Activated CD4-positive, CD25-positive, alpha-beta regulatory T cell treated with anti-CD3 and anti-CD28 coated beads, Interleukin-2, amount 50 U/mL, for 16 hours (primary cell): ENCODE results near the gene TADA2B.

ENCODE experiments used
- DNase-seq: peaks from one replicate; pipeline ENCODE4 v3.0.0-alpha.2; 2020; ENCODE audit warnings: low read depth, low spot score

The TADA2B gene

DNA sequence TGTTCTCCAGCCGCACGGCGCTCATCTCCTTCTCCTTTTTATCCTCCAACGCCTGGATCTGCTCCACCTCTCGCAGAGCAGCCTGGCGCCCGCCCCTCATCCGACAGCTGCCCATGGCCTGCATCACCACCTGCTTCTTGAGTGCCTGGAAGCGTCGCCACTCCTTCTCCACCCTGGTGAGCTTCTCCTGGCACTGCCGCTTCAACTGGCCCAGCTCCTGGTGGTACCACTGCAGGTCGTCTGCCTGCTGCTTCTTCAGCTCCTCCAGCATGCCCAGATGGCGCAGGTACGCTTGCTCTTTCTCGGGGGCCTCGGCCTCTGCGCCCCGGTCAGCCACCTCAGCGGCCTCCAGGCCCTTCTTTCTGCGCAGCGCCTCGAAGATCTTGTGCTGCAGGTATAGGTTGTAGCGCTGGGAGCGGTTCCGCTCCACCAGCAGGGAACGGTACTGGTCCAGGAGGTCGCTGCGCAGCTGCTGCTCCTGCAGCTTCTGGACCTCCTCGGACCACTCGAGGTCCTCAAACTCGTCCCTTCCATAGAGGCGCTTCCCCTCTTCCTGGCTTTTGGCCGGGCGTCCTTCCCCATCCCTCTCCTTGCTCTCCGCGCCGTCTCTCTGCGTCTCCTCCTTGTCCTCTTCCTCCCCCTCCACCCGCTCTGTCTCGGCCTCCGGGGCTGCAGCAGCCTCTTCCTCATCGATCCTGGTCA is 1.2 kb upstream of the TADA2B start:
- DNase-seq: no peak

DNA sequence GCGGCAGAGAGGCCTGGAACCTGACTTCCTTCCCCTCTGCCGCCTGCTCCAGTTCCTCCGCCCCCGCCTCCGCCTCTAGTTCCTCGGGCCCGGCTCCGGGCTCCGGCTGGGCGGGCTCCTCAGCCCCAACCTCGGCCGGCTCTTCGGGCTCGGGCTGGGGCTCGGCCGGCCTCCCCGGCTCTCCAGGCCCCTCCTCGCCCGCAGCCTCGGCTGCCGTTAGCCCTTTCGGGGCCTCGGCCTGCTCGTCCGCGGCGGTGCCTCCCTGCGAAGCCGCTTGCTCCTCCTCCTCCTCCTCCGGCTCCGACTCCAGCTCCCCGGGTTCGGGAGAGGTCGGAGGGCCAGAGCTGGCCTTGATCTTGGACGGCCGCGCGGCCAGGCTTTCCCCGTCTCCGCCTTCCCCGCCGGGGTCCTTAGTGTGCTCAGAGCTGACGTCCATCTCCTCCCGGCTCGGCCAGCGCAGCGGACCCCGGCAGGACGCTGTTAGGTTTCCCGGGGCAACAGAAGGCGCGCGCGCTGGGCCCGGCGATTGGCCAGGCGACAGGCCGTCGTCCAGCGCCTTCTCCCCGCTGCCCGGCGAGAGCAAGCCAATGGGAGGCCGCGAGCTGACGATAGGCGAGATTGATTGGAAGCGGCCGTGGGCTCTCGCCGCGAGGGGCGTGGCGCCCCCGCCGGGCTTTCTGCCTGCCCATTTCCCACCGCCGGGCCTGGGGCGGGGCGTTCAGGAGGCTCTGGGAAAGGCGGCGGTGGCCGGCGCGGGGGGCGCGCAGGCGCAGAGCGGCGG is 479 bp upstream of the TADA2B start:
- peak; percentile 81 for DNase-seq

DNA sequence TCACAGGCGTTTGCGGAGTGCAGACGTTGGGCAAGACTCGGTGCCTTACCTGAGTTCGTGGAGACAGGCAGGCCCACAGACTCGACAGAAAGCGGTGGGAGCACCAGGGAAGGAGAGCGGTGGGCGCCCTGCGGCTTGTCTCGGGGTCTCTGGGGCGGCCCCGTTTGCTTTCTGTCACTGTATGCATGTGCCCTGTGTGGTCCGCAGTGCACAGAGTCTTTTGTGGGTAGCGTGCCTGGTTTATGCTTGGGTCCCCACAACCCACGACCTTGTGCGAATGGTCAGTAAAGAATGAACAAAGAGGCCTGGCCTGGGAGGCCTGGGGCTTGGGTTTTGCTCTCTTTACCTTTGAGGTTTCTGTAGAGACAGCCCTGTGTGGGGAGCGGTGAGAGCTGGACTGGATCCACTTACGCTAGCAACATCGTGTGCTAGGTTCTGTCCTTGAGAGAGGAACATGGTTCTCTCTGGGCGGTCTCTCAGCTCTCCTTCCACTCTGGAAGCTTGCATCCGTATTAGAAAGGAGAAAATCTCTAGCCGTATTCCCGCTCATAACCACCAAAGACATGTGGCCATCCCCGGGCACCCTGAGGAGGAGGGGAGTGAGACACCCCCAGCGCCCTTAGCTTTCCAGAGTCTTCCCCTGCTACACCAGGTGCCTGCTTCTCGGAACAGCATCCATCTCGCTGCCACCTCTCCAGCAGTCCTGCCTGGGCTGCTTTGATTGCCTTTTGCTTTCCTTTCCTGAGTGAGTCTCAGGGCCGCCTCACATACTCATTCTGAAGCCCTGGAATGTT is 1.2 kb downstream of the TADA2B start:
- DNase-seq: no peak

DNA sequence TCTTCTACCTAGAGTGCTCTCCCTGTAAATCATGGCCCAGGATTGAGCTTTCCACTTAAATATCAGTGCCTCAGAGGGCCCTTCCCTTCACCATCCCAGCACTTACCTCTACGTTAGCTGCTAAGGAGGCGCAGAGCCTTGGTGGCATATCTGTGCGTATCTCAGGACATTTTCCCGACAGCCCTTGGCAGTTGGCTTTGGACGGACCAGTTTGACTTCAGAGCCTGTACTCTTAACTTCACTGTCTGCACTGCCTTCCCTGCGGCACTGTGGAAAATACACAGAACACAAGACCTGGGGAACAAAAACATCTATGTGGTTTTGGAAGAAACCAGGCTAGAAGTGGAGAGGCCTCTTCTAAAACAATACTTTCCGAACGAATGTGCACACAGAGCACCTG is 2.4 kb downstream of the TADA2B start:
- no peak for DNase-seq

DNA sequence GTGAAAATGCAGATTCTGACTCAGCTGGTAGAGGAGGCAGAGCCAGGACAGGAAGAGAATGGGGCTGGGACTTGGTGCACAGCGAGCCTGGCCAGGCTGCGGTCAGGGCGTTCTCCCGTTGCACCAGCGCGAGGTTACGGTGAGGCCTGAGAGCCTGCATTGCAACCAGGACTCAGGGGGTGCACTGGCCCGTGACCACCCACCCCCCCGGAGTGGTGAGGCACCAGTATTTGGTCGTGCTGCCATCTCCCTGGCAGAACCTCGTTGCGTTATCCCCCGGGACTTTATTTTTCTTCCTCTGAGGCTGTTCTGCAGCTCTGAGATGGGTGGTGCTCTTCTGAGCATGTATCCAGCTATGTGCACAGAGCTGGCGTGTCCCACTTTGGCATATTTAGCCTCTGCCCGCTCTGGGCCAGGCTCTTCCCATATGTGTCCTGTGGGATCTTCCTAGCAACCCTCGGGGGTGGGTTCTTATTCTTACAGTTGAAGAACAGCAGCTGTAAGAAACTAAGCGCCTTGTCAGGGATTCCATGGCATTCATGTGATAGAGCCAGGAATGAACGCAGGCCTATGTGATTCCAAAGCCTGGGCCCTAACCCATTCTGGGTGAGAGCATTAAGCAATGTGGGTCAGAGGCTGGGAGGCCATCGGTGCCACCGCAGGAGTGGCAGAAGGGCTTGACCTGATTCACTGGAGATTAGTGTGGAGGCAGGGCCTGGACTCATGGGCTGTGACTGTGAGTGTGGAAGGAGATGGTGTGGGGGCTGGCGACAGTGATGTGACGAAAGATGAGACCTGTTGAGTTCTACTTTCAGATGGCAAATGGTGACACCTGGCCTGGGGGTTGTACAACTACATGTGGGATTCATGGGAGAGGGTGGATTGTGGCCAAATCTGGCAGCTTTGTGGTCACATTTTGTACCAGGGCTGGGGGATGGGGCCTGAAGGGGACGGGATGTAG is 3.1 kb downstream of the TADA2B start:
- DNase-seq: no peak

DNA sequence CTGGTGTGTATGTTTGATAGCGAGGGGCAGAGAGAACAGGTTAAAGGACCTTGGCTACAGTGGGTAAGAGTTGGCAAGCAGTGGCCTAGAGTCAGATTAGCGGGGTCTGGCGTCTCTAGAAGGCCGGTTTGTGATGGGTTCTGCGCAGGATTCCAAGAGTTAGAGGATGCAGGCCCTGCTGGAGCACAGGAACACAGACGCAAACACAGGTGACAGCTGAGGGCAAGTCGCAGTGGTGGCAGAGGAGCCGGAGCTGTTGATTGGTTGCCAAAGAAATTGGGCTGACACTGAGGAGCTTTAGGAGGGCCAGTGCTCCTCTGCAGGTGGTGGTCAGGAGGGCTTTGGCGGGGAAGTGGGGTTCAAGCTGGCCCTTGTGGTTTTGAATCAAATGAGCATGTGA is 3.8 kb downstream of the TADA2B start:
- DNase-seq: no peak

DNA sequence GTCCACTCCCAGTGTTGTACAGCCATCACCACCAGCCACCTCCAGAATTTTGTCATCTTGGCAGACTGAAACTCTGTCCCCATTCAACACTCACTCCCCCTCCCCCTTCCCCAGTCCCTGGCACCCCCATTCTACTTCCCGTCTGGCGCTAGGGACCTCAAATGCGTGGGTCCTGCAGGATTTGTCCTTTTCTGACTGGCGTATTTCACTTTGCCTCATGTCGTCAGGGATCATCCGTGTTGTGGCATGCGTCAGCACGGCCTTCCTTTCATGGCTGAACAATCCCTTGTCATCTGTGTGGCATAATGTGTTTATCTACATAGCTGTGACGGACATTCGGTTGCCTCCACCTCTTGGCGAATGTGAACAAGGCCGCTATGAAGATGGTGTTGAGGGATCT is 5.5 kb downstream of the TADA2B start:
- DNase-seq: no peak

DNA sequence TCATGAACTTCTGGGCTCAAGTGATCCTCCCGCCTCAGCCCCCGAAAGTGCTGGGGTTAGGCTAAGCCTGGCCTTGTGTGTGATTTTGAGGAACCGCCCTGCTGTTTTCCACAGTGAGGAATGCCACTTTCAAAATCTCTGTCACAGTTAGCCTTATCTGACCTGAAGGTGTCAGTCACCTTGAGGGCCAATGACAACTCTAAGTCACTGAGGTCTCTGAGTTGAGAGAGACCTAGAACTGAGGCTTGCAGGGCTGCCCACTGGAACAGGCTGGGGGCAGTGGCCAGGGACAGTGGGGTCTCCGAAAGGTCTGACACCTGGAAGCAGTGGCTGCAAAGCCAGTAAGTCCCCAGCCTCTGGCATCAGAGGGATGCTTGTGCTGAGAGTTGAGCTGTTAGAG is 6.1 kb downstream of the TADA2B start:
- no peak for DNase-seq

DNA sequence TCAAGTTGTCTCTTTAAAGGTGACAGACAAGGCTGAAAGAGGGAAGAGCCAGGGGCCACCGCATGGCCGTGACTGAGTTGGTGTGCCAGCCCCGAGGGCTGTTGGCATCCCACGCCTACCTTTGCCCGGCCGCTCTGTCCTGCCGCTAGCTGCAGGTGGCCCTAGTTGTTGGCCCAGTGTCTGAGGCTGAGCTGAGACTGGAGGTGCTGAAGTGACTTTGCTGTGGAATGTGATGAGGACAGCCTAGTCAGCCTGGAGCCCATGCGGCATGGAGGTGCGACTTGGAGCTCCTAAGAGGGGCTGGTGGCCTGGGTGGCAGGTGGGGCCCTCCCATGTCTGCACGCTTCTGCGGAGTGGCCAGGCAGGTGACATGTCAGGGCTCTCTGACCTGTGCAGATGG is 6.6 kb downstream of the TADA2B start:
- no peak for DNase-seq

DNA sequence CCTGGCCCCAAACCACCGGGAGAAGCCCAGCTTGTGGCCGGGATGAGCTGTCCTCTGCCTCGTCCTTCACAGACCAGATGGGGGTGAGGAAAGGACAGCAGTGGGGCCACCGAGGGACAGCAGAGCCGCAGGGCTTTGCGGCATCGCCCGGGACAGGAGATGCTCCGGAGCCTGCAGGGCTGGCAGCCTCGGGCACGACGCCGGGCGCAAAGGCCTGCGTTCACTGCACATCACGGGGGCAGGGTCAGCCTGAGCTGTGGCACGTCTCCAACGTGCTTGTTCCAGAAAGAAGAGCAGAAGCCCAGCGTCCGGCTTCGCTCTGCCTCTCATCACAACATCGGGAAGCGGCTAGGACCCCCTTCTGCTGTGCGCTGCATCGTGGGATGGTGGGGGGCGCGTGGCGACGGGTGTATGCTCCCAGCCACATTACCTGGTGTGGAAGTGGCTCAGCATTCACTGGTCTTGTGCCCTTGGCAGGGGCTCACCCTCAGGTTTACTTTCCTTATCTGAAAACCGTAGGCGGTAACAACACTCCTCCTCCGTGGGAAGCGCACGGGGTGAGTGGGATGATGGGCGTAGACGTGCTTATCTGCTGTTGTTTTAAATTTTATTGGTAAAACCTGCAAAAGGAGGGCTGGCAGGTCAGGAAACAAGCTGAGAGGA is 7.4 kb downstream of the TADA2B start:
- DNase-seq: no peak

DNA sequence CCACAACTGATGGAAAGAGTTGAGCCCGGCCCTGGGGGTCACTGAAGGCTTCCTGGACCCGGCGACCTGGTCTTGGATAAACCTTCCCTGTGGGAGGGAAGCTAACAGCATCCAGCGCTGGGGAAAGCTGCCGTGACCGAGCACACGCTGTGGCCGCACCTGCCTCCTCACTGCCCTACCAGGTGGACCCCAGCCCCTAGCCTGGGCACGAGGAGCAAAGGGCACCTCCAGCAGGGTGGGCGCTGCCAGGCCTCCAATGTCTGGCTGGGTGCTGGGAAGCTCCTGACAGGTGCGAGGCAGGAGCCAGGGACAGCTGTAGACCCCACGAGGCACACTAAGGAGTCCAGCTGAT is 7.9 kb downstream of the TADA2B start:
- no peak for DNase-seq

DNA sequence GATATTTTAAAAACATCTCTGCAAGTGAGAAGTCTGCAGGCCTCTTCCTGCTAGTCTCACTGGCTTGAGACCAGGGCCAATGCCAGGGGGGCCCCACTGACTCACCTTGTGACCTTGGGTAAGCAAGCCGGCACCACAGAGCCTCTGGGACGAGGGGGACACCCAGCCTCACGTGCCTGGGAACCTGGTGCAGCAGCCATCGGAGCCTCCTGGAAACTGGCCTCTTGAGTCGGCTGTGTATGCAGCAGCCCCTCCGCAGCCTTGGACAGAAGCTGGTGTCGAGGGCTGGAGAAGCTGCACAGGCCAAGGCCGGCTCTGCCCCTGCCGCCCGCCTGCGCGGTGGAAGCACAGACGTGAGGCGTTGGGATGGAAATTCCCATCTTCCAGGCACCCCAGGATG is 8.7 kb downstream of the TADA2B start:
- no peak for DNase-seq

DNA sequence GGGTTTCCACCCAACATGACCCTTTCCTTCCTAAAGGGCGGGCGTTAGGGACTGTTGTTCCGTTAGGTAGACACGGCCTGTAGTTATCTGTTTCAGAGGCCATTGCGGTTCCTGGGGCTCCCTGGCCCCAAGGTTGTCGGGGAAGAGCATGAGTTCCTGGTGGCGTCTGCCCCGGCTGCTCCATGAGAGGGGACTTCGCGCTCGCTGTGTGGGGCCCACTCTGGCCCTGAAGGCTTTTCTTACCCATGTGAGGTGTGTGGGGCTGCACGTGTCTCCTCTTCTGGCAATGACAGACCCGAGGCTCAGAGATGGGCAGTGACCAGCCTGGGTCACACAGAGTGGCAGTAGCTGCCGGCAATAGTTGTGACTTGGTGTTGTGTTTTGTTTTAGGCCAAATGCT is 9.1 kb downstream of the TADA2B start:
- no peak for DNase-seq

DNA sequence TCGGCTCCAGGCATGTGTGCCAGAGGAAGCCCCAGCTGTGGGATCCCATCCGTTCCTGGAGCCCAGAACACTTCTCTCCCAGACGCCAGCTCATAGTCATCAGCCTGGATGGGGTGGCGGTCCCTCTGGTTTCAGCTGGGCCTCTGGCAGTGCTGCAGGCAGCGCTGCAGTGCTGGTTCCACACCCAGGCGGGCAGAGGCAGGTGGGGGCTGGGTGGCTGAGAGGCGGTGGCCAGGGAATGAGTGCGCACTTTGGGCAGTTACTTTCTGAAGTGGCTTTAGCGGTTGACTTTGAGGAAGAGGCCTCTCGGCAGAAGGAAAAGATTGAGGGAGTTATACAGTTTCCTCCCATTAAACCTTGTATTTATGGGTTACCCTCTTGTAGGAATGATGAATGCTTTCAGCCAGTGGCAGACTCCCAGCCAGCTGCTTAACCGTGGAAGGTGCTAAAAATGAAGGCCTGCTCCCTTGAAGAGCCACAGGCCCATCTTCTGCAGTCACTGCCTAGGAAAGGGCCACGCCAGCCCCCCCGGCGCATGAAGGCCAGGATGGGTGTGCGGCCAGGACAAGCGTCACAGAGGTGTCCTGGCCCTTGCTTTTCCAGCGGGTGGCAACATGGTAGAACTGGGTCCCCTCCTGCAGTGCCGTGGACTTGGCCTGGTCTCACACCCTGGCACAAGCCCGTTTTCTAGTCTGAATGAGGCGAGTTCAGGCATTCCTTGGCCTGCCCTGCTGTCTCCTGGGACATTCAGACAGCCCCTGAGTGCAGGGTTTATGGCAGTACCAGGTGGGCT is 9.9 kb downstream of the TADA2B start:
- no peak for DNase-seq

DNA sequence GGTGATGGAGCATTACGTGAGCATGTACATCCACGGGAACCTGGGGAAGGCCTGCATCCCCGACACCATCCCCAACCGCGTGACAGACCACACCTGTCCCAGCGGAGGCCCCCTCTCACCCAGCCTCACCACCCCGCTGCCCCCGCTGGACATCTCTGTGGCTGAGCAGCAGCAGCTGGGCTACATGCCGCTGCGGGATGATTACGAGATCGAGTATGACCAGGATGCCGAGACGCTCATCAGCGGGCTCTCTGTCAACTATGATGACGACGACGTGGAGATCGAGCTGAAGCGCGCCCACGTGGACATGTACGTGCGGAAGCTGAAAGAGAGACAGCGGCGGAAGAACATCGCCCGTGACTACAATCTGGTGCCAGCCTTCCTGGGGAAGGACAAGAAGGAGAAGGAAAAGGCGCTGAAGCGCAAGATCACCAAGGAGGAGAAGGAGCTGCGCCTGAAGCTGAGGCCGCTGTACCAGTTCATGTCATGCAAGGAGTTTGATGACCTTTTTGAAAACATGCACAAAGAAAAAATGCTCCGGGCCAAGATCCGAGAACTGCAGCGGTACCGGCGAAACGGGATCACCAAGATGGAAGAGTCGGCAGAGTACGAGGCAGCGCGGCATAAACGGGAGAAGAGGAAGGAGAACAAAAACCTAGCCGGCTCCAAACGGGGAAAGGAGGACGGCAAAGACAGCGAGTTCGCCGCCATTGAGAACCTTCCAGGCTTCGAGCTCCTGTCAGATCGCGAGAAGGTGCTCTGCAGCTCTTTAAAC is 11.1 kb downstream of the TADA2B start:
- no peak for DNase-seq

DNA sequence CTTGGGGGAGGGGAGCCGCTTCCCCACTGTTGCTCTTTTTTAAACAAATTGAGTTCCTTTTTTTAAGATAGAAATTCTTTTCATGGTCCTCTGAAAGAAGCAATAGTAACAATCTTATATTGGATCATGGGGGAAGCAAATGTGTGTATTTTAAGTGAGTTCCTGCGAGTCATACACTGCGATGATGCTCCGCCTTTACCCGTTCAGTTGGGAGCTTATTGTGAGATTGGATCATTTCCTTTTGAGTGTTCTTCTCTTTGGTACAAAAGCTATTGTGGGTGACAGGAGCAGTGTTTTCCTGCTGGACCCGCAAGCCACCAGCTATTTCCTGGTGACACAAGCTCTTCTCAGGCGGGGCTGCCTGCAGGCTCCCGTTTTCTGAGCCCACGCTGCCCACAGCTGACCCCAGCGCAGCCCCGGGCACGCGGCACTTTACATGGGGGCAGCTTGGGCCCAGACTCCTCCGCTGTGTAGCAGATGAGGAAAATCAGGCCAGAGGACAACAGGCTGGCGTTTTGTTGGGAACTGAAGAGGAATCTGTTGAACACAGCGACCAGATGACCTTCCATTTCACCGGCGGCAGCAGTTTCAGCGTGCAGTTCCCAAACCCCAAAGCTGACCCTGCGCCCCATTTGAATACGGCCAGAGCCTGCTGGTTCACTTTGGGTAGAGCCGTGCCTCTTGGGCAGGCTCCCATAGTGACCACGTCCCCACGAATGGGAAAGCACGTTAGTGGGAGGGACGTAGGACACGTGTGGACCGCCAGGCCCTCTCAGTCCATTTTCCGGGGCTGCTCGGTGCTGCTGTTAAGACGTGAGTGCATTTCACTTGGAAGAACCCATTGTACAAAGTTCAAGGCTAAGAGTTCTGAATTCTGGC is 12.2 kb downstream of the TADA2B start:
- no peak for DNase-seq

DNA sequence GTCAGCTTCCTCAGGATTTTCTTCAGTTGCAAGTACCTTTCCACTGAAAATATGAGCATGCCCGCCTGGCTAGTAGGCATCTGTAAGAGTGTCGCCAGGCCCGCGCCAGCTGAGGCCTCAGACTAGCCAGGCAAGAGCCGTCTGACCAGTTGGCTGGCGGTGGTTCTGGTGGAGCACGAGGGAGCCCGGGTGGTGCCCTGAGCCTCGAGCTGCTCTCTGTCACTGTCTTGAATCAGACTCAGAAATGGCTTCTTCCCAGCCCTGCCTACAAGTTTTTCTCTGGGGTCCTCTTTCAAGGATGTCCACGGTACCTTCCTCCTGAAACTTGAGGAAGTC is 12.8 kb downstream of the TADA2B start:
- DNase-seq: no peak

DNA sequence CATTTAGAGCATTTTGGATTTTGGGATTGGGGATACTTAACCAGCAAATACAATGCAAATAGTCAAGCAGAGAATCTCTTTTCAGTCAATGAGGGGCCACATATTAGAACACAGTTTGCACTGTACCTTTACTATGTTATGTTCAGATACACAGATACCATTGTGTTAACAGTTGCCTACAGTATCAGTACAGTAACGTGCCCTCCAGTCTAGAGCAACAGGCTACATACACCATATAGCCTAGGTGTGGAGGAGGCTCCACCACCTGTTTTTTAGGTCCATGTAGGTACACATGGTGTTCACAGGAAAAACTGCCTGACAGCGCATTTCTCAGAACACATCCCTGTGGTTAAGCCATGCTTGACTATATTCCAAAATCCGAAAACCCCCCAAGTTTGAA is 15.6 kb downstream of the TADA2B start:
- no peak for DNase-seq

DNA sequence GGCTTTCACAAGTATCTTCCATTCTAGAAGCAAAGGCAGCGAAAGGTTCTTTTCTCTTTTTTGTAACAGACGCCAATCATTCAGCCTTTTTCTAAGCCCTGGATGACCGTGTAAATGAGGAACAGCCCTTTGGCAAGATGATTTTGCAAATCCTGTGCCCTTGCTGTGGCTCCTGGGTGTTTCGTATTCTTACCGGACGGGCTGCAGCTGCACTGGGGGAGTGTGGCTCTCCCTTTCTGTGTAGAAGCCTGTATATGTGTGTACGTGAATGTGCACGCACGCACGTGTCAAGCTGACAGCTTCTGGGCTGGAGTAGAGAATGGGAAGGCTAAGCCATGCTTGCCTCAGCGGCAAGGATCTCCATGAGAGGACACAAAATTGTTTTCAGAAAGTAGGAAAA is 16.5 kb downstream of the TADA2B start:
- DNase-seq: no peak
